T1000 (cell line): ENCODE data around the gene FOCAD.

Source experiments
- DNase-seq: peaks from one replicate; lab custom pipeline; 2025; ENCODE audit warnings: mixed read lengths; lab: John Stamatoyannopoulos, UW

The FOCAD gene

GRCh38 chr9:20804489-20805250 lies 120.6 kb downstream of the FOCAD start:
- no peak for DNase-seq

- DNase-seq, result no peak
Observed at GRCh38 chr9:20805766-20806165, 121.7 kb downstream of the FOCAD start.

GRCh38 chr9:20808002-20808401 lies 123.9 kb downstream of the FOCAD start:
- DNase-seq, result no peak

GRCh38 chr9:20811872-20812271 lies 127.8 kb downstream of the FOCAD start:
- no peak for DNase-seq

DNA sequence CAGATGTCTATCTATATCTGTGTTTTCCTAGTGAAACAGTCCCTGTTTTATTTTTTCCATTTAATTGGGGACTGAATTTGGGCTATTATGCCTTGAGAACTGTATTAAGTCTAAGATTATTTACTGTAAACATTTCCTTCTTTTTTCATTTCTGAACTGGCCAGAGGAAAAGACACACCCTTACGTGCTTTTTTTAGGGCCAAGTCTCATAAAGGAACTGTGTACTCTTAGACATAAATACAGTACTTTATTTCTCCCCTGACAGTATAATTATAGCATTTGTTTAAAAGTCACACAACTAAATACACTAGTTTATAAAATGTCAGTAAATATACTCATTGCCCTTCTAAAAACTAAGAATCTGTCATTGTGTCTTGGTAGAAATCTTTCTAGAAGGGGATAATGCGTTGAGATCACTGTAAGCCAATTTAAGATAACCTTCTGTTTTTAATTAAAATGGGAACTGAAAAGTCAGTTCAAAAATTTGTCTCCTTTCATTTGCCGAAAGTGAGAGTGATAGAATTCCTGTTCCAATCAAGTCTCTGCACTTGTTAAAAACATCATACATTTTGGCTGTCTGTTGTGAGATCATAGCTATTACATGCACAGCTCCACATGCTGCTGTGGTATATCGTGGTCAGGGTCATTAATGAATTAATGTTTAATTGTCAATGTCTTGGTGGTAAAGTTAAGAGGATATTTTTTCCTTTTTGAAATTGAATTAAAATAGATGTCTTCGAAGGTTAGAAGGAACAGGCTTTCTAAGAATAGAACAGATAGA lies 132.1 kb downstream of the FOCAD start:
- no peak for DNase-seq

GRCh38 chr9:20823051-20823450 lies 139.0 kb downstream of the FOCAD start:
- DNase-seq, result no peak

DNA sequence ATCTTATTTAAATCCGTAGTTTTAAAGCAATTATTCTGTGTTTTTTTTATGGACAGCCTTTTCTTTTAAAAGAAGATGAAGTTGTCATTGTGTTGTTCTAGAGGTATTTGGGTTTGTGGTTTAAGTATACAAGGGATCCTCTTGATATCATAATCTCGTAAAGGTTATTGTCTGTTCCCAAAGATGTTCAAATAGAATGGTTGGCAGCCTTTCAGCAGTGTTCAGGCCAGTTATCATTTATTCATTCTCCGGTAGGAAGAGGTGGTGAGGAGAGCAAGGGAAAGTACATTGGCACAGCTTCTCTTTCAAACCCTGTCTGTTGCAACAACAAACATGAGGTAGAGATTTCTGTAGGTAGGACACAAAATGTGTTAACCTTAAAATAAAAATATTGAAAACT lies 147.0 kb downstream of the FOCAD start:
- DNase-seq, result no peak

GRCh38 chr9:20832775-20833174 lies 148.7 kb downstream of the FOCAD start:
- no peak for DNase-seq

DNA sequence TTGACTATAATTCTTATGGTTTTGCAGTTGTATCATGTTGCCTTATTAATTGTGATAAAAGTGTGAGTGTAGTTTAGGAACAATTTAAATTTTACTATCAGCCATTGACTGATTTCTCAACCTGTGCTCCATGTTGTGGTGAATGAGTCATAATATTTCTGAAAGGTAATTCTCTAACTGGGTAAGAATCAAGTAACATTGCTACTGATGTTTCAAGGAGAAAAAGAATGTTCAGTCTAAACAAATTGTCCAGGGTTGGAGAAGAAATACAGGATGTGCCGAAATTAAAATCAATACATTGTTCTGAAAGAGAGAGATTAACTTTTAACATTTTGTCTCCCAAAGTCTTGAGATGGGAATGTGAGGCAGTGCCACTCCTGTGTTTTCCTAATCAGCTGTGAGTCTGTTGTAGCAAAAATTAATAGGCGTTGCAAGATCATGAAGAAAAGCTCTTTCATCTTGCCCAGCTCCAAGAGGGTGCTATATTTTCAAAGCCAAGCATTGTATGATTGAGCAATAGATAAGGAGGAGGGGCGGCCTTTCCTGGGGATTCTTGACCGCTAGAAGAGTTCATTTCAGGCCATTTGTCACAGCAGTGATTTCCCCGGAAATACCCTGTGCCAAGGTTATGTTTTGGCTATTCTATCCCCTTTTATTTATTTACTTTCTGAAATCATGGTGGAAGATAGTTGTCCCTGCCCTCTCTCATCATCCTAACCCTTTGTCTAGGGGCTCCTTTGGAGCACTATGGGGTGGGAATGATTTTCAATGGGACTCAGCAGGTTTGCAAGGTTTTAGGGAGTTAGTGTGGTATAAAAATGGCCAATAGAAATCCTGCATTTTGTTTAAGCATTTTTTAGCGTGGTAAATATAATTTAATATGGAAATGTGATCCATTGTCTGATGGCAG lies 151.6 kb downstream of the FOCAD start:
- DNase-seq, result no peak

DNA sequence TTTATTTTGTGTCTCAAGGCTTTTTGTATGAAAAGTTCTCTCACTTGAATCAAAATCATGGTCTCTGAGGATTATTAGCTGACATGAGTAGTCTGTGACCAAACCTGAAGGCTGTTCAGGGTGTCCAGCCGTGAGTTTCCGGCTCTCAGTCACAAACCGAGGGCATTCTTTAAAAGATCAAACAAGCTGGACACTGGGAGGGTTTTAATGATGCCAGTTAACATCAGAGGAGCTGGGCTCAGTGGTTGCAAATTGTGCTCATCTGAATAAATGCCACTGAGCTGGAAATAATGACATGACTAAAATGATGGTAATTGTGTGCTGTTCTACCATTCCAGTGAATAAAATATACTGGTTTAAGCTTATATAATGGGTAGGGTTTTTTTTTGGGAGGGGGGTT lies 153.1 kb downstream of the FOCAD start:
- DNase-seq, result no peak

DNA sequence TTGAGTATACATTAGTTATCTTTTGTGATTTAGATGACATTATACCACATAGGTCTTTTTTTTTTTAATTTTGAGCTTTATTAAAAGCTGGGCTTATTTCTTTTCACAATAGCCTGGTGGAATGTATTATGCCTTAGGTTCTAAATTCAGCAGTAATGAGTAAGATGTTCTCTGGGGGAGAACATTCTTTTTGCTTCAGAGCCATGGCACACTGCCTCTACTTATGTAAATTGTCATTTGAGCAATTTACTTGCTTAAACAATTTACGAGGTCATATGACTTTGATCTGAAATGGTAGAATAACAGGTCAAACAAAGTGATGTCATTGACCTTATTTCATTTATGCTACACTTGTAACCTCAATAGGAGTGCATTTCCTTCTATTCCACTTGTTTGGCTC lies 154.2 kb downstream of the FOCAD start:
- no peak for DNase-seq

GRCh38 chr9:20844916-20845315 lies 160.9 kb downstream of the FOCAD start:
- no peak for DNase-seq

- DNase-seq, result no peak
Observed at GRCh38 chr9:20848490-20848889, 164.4 kb downstream of the FOCAD start.

- DNase-seq, result no peak
Observed at GRCh38 chr9:20853866-20854265, 169.8 kb downstream of the FOCAD start.

DNA sequence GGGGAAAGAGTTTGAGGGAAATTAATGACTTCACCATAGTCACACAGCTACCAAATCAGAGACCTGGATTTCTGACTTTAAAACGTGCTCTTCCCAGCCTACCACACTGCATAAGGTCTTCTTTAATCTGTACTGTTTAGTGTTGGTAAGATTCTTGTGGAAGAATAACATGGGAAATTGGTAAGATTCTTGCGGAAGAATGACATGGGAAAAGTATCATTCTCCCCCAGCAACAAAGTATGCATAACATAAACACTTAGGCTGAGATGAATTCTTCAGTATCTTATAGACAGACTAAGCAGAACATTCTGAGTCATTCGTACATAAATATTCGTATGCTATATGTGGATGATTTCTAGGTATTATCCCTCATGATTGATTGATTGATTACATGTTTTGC lies 170.4 kb downstream of the FOCAD start:
- no peak for DNase-seq

- no peak for DNase-seq
Observed at GRCh38 chr9:20863945-20864344, 179.9 kb downstream of the FOCAD start.

GRCh38 chr9:20865347-20865746 lies 181.3 kb downstream of the FOCAD start:
- no peak for DNase-seq

- DNase-seq, result no peak
Observed at GRCh38 chr9:20870115-20870514, 186.1 kb downstream of the FOCAD start.

DNA sequence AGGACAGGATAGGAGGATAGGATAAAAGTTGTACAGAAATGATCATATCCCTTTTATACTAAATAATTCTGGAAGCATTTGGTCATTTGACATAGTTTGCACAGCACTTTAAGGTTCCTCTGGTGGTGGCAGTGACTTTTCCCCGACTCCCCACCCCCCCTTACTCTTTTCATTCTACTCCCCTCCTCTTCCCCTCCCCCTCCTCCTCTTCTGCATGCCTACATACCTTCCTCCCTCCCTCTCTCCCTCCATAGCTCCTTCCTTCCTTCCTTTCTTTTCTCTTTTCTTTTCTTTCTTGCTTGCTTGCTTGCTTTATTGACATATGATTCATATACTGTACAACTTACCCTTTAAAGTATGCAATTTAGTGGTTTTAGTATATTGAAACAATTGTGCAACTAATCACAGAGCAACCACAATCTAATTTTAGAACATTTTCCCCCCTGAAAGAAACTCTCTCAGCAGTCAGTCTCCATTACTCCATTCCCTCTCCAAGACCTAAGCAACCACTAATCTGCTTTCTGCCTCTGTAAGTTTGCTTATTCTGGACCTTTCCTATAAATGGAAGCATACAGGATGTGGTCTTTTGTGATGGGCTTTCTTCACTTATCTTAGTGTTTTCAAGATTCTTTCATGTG lies 188.4 kb downstream of the FOCAD start:
- no peak for DNase-seq

GRCh38 chr9:20873240-20873865 lies 189.3 kb downstream of the FOCAD start:
- DNase-seq, result no peak

GRCh38 chr9:20880271-20880670 lies 196.2 kb downstream of the FOCAD start:
- no peak for DNase-seq
